Progenitor cell of endocrine pancreas (in vitro differentiated cells): Measurements from ENCODE around the gene C16orf74. TPM values are rescaled to one million over a fixed set of nuclear protein-coding genes. Genes with fewer than 3 reads are reported as not detected.

ENCODE experiments used
- DNase-seq: peaks from one replicate; pipeline ENCODE4 v3.0.0; 2021; ENCODE audit warnings: low spot score; ENCODE audit not compliant: unreplicated experiment
- H3K27ac Mint-ChIP-seq: 2 replicates; pipeline ENCODE4 v1.8.0; 2021; ENCODE audit warnings: mild to moderate bottlenecking, moderate library complexity, mixed read lengths
- H3K27me3 Mint-ChIP-seq: 2 replicates; pipeline ENCODE4 v1.8.0; 2021; ENCODE audit warnings: mixed read lengths
- H3K36me3 Mint-ChIP-seq: 2 replicates; pipeline ENCODE4 v1.8.0; 2022; ENCODE audit warnings: mixed read lengths; ENCODE audit not compliant: insufficient read depth
- H3K4me1 Mint-ChIP-seq: 2 replicates; pipeline ENCODE4 v1.8.0; 2021; ENCODE audit warnings: low read depth, mixed read lengths
- H3K4me3 Mint-ChIP-seq: 2 replicates; pipeline ENCODE4 v1.8.0; 2021; ENCODE audit warnings: low read depth, mild to moderate bottlenecking, moderate library complexity, mixed read lengths
- H3K9me3 Mint-ChIP-seq: 2 replicates; pipeline ENCODE4 v1.8.0; 2021; ENCODE audit warnings: low read depth, mixed read lengths
- CTCF ChIP-seq: fragments of 200-600 bp; sonication (generic); IDR thresholded peaks from one replicate; pipeline ENCODE4 v1.5.0; 2021; ENCODE audit warnings: antibody characterized with exemption, mild to moderate bottlenecking; ENCODE audit not compliant: unreplicated experiment
- total RNA-seq: library from RNA; stranded (reverse); gene quantifications from 2 replicates; pipeline ENCODE4 v1.2.1, GENCODE V29; 2021

C16orf74 gene
- total RNA-seq, 1 donor from 2014 or later: 0.65 TPM

- Mint-ChIP-seq H3K27ac (no peak overlapping the region), H3K36me3 (peaks cover 16% of the 10 kb centered on the region), H3K4me1 (peaks cover 7% of the 10 kb centered on the region), H3K27me3 (no peaks in the 10 kb centered on the region), H3K9me3 (no peaks in the 10 kb centered on the region), H3K4me3 (no peak overlapping the region)
- no peak for DNase-seq
- TF ChIP-seq CTCF: no peak
Measured at GRCh38 chr16:85777583-85778310, 26.9 kb upstream of the C16orf74 start.

GRCh38 chr16:85774811-85775210, 23.9 kb upstream of the C16orf74 start:
- no peaks in the 10 kb centered on the region for H3K27me3 Mint-ChIP-seq
- no peak overlapping the region for H3K4me3 Mint-ChIP-seq
- no peak for DNase-seq
- H3K4me1 Mint-ChIP-seq: peaks cover 1% of the 10 kb centered on the region
- peaks cover 8% of the 10 kb centered on the region for H3K36me3 Mint-ChIP-seq
- no peaks in the 10 kb centered on the region for H3K9me3 Mint-ChIP-seq
- TF ChIP-seq CTCF: no peak
- H3K27ac Mint-ChIP-seq: no peak overlapping the region

GRCh38 chr16:85774136-85774535, 23.2 kb upstream of the C16orf74 start:
- no peak overlapping the region for H3K27ac Mint-ChIP-seq
- H3K27me3 Mint-ChIP-seq: no peaks in the 10 kb centered on the region
- peaks cover 5% of the 10 kb centered on the region for H3K36me3 Mint-ChIP-seq

GRCh38 chr16:85773044-85773443, 22.1 kb upstream of the C16orf74 start:
- H3K4me3 Mint-ChIP-seq: no peak overlapping the region
- peaks cover 5% of the 10 kb centered on the region for H3K36me3 Mint-ChIP-seq
- DNase-seq: no peak
- H3K4me1 Mint-ChIP-seq: peaks cover 1% of the 10 kb centered on the region
- H3K27ac Mint-ChIP-seq: no peak overlapping the region
- TF ChIP-seq CTCF: no peak
- peaks cover under 1% of the 10 kb centered on the region for H3K27me3 Mint-ChIP-seq
- no peaks in the 10 kb centered on the region for H3K9me3 Mint-ChIP-seq

More at GRCh38 chr16:85774136-85774535, 23.2 kb upstream of the C16orf74 start:
- Mint-ChIP-seq H3K9me3 (no peaks in the 10 kb centered on the region), H3K4me3 (no peak overlapping the region), H3K4me1 (peaks cover 1% of the 10 kb centered on the region)
- no peak for DNase-seq
- TF ChIP-seq CTCF: no peak

GRCh38 chr16:85770741-85771140, 19.8 kb upstream of the C16orf74 start:
- no peak for DNase-seq
- no peak for TF ChIP-seq CTCF
- H3K4me3 Mint-ChIP-seq: no peak overlapping the region
- peaks cover 2% of the 10 kb centered on the region for H3K36me3 Mint-ChIP-seq
- H3K27me3 Mint-ChIP-seq: peaks cover 13% of the 10 kb centered on the region
- H3K4me1 Mint-ChIP-seq: peaks cover 1% of the 10 kb centered on the region
- no peak overlapping the region for H3K27ac Mint-ChIP-seq
- H3K9me3 Mint-ChIP-seq: no peaks in the 10 kb centered on the region
